Neural progenitor cell (in vitro differentiated cells): Measurements from ENCODE around the gene CELSR2. TPM values are rescaled to one million over a fixed set of nuclear protein-coding genes. Genes with fewer than 3 reads are reported as not detected.

ENCODE experiments used
- DNase-seq: peaks from one replicate; pipeline ENCODE4 v3.0.0-alpha.2; 2016; ENCODE audit warnings: low spot score
- H2AFZ ChIP-seq: fragments of 200-600 bp; sonication (generic); replicated peaks from 2 replicates; pipeline ENCODE4 v1.6.1; 2016; ENCODE audit warnings: antibody characterized with exemption
- H3F3A ChIP-seq: fragments of 200-600 bp; sonication (generic); 2 replicates; pipeline ENCODE4 v1.6.1; 2016; ENCODE audit warnings: antibody characterized with exemption, low read depth
- H3K27ac ChIP-seq: fragments of 200-600 bp; sonication (generic); 2 replicates; pipeline ENCODE4 v1.5.1; 2016; ENCODE audit warnings: mild to moderate bottlenecking
- H3K27me3 ChIP-seq: fragments of 200-600 bp; sonication (generic); 2 replicates; pipeline ENCODE4 v1.6.1; 2016; ENCODE audit warnings: mild to moderate bottlenecking, moderate library complexity
- H3K36me3 ChIP-seq: fragments of 200-600 bp; sonication (generic); 2 replicates; pipeline ENCODE4 v1.5.1; 2016
- H3K4me1 ChIP-seq: fragments of 200-600 bp; sonication (generic); 2 replicates; pipeline ENCODE4 v1.6.1; 2016; ENCODE audit warnings: mixed run types
- H3K4me2 ChIP-seq: fragments of 200-600 bp; sonication (generic); 2 replicates; pipeline ENCODE4 v1.6.1; 2016
- H3K4me3 ChIP-seq: fragments of 200-600 bp; sonication (generic); 2 replicates; pipeline ENCODE4 v1.5.1; 2016
- H3K79me2 ChIP-seq: fragments of 200-600 bp; sonication (generic); 2 replicates; pipeline ENCODE4 v1.6.1; 2016; ENCODE audit warnings: low read depth
- H3K9ac ChIP-seq: fragments of 200-600 bp; sonication (generic); 2 replicates; pipeline ENCODE4 v1.6.1; 2016
- H3K9me3 ChIP-seq: fragments of 200-600 bp; sonication (generic); 2 replicates; pipeline ENCODE4 v1.5.1; 2016; ENCODE audit warnings: low read depth
- H4K20me1 ChIP-seq: fragments of 200-600 bp; sonication (generic); 2 replicates; pipeline ENCODE4 v1.6.1; 2016; ENCODE audit warnings: low read depth
- H3K27ac Mint-ChIP-seq: 3 replicates; pipeline ENCODE4 v1.8.0; 2021; ENCODE audit warnings: mixed read lengths
- H3K27me3 Mint-ChIP-seq: 2 replicates; pipeline ENCODE4 v1.8.0; 2022; ENCODE audit warnings: low read depth, mild to moderate bottlenecking, inconsistent platforms, moderate library complexity, mixed read lengths; ENCODE audit not compliant: insufficient read depth
- H3K36me3 Mint-ChIP-seq: 3 replicates; pipeline ENCODE4 v1.8.0; 2021; ENCODE audit warnings: mixed read lengths
- H3K4me1 Mint-ChIP-seq: 3 replicates; pipeline ENCODE4 v1.8.0; 2021; ENCODE audit warnings: mixed read lengths
- H3K4me3 Mint-ChIP-seq: 3 replicates; pipeline ENCODE4 v1.8.0; 2021; ENCODE audit warnings: mild to moderate bottlenecking, moderate library complexity, mixed read lengths
- H3K9me3 Mint-ChIP-seq: 3 replicates; pipeline ENCODE4 v1.8.0; 2020; ENCODE audit warnings: mixed read lengths
- CTCF ChIP-seq: fragments of 200-600 bp; sonication (generic); IDR thresholded peaks from 2 replicates; pipeline ENCODE4 v1.5.1; 2017; ENCODE audit warnings: antibody characterized with exemption, mild to moderate bottlenecking
- EZH2 ChIP-seq: fragments of 200-600 bp; sonication (generic); IDR thresholded peaks from 2 replicates; pipeline ENCODE4 v1.6.1; 2017; ENCODE audit warnings: antibody characterized with exemption, mild to moderate bottlenecking, moderate library complexity
- EZH2phosphoT487 ChIP-seq: fragments of 200-600 bp; sonication (generic); IDR thresholded peaks from 2 replicates; pipeline ENCODE4 v1.6.1; 2017; ENCODE audit warnings: antibody characterized with exemption
- total RNA-seq: library from RNA; depleted of rRNA; stranded (reverse); fragments of >200 nt; gene quantifications from 2 replicates; pipeline ENCODE4 v1.2.3, GENCODE V29; 2015; ENCODE audit warnings: low replicate concordance

The CELSR2 gene
- total RNA-seq, 1 donor from 2014 or later = 11.1 TPM

- peaks cover 74% of the 10 kb centered on the region for H3F3A ChIP-seq
- no peak overlapping the region for H3K4me3 ChIP-seq
- H3K4me1 Mint-ChIP-seq = peaks cover 29% of the 10 kb centered on the region
- DNase-seq = no peak
- no peaks in the 10 kb centered on the region for H4K20me1 ChIP-seq
- no peaks in the 10 kb centered on the region for H3K9me3 Mint-ChIP-seq
- TF ChIP-seq CTCF (no peak), EZH2phosphoT487 (no peak), EZH2 (no peak)
- H3K27me3 ChIP-seq = no peaks in the 10 kb centered on the region
- H3K9me3 ChIP-seq = no peaks in the 10 kb centered on the region
- peak overlapping the region; percentile 64 for H3K27ac ChIP-seq
- H3K4me2 ChIP-seq = no peak overlapping the region
- peaks cover 7% of the 10 kb centered on the region for H3K36me3 ChIP-seq
- peaks cover 36% of the 10 kb centered on the region for H3K36me3 Mint-ChIP-seq
- no peaks in the 10 kb centered on the region for H3K79me2 ChIP-seq
- no peak overlapping the region for H3K27ac Mint-ChIP-seq
- H3K4me3 Mint-ChIP-seq = no peak overlapping the region
- H2AFZ ChIP-seq = no peak overlapping the region
- peaks cover 9% of the 10 kb centered on the region for H3K27me3 Mint-ChIP-seq
- no peak overlapping the region for H3K9ac ChIP-seq
- H3K4me1 ChIP-seq = peaks cover 56% of the 10 kb centered on the region
These were observed 11.0 kb upstream of the CELSR2 start for GRCh38 chr1:109238382-109238781.

GRCh38 chr1:109239047-109239408 lies 10.3 kb upstream of the CELSR2 start:
- Histone ChIP-seq H3K27me3 (no peaks in the 10 kb centered on the region), H3K36me3 (peaks cover 7% of the 10 kb centered on the region), H3K9ac (no peak overlapping the region), H3K9me3 (no peaks in the 10 kb centered on the region), H2AFZ (no peak overlapping the region), H3K27ac (peak overlapping the region; percentile 6), H3K4me2 (no peak overlapping the region), H3F3A (peaks cover 73% of the 10 kb centered on the region), H3K4me3 (no peak overlapping the region), H3K79me2 (no peaks in the 10 kb centered on the region), H3K4me1 (peaks cover 56% of the 10 kb centered on the region), H4K20me1 (no peaks in the 10 kb centered on the region)
- H3K9me3 Mint-ChIP-seq = no peaks in the 10 kb centered on the region
- H3K27ac Mint-ChIP-seq = no peak overlapping the region
- TF ChIP-seq EZH2 = no peak
- TF ChIP-seq CTCF = no peak
- no peak for TF ChIP-seq EZH2phosphoT487
- H3K36me3 Mint-ChIP-seq = peaks cover 36% of the 10 kb centered on the region
- H3K27me3 Mint-ChIP-seq = peaks cover 9% of the 10 kb centered on the region
- no peak overlapping the region for H3K4me3 Mint-ChIP-seq
- no peak for DNase-seq
- H3K4me1 Mint-ChIP-seq = peaks cover 31% of the 10 kb centered on the region

GRCh38 chr1:109239409-109240068 lies 9.8 kb upstream of the CELSR2 start:
- Histone ChIP-seq H3K4me1 (peaks cover 56% of the 10 kb centered on the region), H3K27me3 (no peaks in the 10 kb centered on the region), H2AFZ (no peak overlapping the region), H4K20me1 (no peaks in the 10 kb centered on the region), H3K4me2 (no peak overlapping the region), H3K79me2 (no peaks in the 10 kb centered on the region), H3F3A (peaks cover 68% of the 10 kb centered on the region), H3K4me3 (no peak overlapping the region), H3K9me3 (no peaks in the 10 kb centered on the region), H3K9ac (no peak overlapping the region), H3K27ac (peak overlapping the region; percentile 6), H3K36me3 (peaks cover 7% of the 10 kb centered on the region)
- H3K36me3 Mint-ChIP-seq = peaks cover 33% of the 10 kb centered on the region
- peaks cover 13% of the 10 kb centered on the region for H3K27me3 Mint-ChIP-seq
- peak; percentile 78 for DNase-seq
- TF ChIP-seq CTCF = peak; percentile 71
- no peak for TF ChIP-seq EZH2
- TF ChIP-seq EZH2phosphoT487 = no peak
- no peak overlapping the region for H3K27ac Mint-ChIP-seq
- H3K9me3 Mint-ChIP-seq = no peaks in the 10 kb centered on the region
- H3K4me1 Mint-ChIP-seq = peaks cover 31% of the 10 kb centered on the region
- no peak overlapping the region for H3K4me3 Mint-ChIP-seq
